AG04449 (cell line): ENCODE measurements around the gene PPP3R2.

ENCODE experiments used
- CTCF ChIA-PET: fragments of 350-600 bp; formaldehyde crosslinking; extraction: SDS; loops from one replicate; lab custom pipeline; 2021; ENCODE audit warnings: antibody characterized with exemption; lab: Yijun Ruan, JAX
- POLR2A ChIA-PET: fragments of 400-600, 350-600 bp; formaldehyde crosslinking; extraction: SDS; loops from one replicate; lab custom pipeline; 2020; ENCODE audit warnings: antibody characterized with exemption, inconsistent platforms; lab: Yijun Ruan, JAX
- DNase-seq: peaks from one replicate; pipeline ENCODE4 v3.0.0-alpha.2; 2010; ENCODE audit warnings: low read depth, low spot score
- H3K4me3 ChIP-seq: 2 replicates; pipeline ENCODE4 v1.5.1; 2011; ENCODE audit warnings: low read depth, mild to moderate bottlenecking, control low read depth, low read length
- CTCF ChIP-seq: IDR thresholded peaks from one replicate; pipeline ENCODE4 v1.5.1; 2011; ENCODE audit warnings: mild to moderate bottlenecking, moderate library complexity, low read length, control low read depth, inconsistent platforms; ENCODE audit not compliant: insufficient read depth; ENCODE audit errors: missing control alignments

PPP3R2 gene

GRCh38 chr9:101632611-101633010 lies 37.8 kb upstream of the PPP3R2 start:
- TF ChIP-seq CTCF = no peak
- H3K4me3 ChIP-seq = no peak overlapping the region
- POLR2A ChIA-PET = no interaction called here
- CTCF ChIA-PET = no interaction called here
- no peak for DNase-seq

- no peak overlapping the region for H3K4me3 ChIP-seq
- CTCF ChIA-PET = no interaction called here
- DNase-seq = no peak
- TF ChIP-seq CTCF = no peak
- POLR2A ChIA-PET = no interaction called here
Measured at GRCh38 chr9:101631892-101632291, 37.1 kb upstream of the PPP3R2 start.

GRCh38 chr9:101629636-101630035 lies 34.9 kb upstream of the PPP3R2 start:
- ChIA-PET POLR2A (no interaction called here), CTCF (interaction anchor here (0.9 kb wide), 1 partner anchor 32 kb away, joined by 3 read pairs; no protein-coding TSS in a partner anchor)
- no peak overlapping the region for H3K4me3 ChIP-seq
- no peak for DNase-seq
- no peak for TF ChIP-seq CTCF

GRCh38 chr9:101628173-101628572 lies 33.4 kb upstream of the PPP3R2 start:
- H3K4me3 ChIP-seq = no peak overlapping the region
- no peak for TF ChIP-seq CTCF
- CTCF ChIA-PET = no interaction called here
- POLR2A ChIA-PET = no interaction called here
- no peak for DNase-seq

- POLR2A ChIA-PET = no interaction called here
- no peak for DNase-seq
- CTCF ChIA-PET = no interaction called here
- no peak overlapping the region for H3K4me3 ChIP-seq
- no peak for TF ChIP-seq CTCF
Measured at GRCh38 chr9:101626295-101626694, 31.5 kb upstream of the PPP3R2 start.

GRCh38 chr9:101625876-101626275 lies 31.1 kb upstream of the PPP3R2 start:
- TF ChIP-seq CTCF = no peak
- no peak for DNase-seq
- H3K4me3 ChIP-seq = no peak overlapping the region
- CTCF ChIA-PET = no interaction called here
- POLR2A ChIA-PET = no interaction called here
